Neural cell (in vitro differentiated cells): Measurements from ENCODE around the gene FUBP3.

Experiments
- EP300 ChIP-seq: fragments of 450-650 bp; conservative IDR thresholded peaks from 2 replicates; pipeline ENCODE4 v1.6.1; 2014; ENCODE audit warnings: antibody characterized with exemption, mild to moderate bottlenecking, moderate library complexity; ENCODE audit not compliant: poor library complexity, severe bottlenecking
- EZH2 ChIP-seq: fragments of 200-600, 300-800 bp; shearing (Covaris generic), sonication (generic); IDR thresholded peaks from 2 replicates; pipeline ENCODE4 v1.6.1; 2014; ENCODE audit warnings: antibody characterized with exemption, low read length, borderline replicate concordance, mild to moderate bottlenecking; ENCODE audit not compliant: insufficient read depth, poor library complexity, severe bottlenecking
- MXI1 ChIP-seq: fragments of 450-650 bp; conservative IDR thresholded peaks from 2 replicates; pipeline ENCODE4 v1.6.1; 2014; ENCODE audit warnings: antibody characterized with exemption, mild to moderate bottlenecking; ENCODE audit not compliant: poor library complexity, severe bottlenecking
- POLR2AphosphoS5 ChIP-seq: IDR thresholded peaks from 2 replicates; pipeline ENCODE4 v1.6.1; 2012
- RAD21 ChIP-seq: fragments of 450-650 bp; conservative IDR thresholded peaks from 2 replicates; pipeline ENCODE4 v1.6.1; 2014; ENCODE audit warnings: antibody characterized with exemption, mild to moderate bottlenecking, moderate library complexity
- SMC3 ChIP-seq: fragments of 450-650 bp; conservative IDR thresholded peaks from 2 replicates; pipeline ENCODE4 v1.6.1; 2014; ENCODE audit warnings: antibody characterized with exemption, mild to moderate bottlenecking, moderate library complexity; ENCODE audit not compliant: poor library complexity
- TAF1 ChIP-seq: IDR thresholded peaks from 2 replicates; pipeline ENCODE4 v1.6.1; 2012; ENCODE audit warnings: low read depth
- TF ChIP-seq, protein P1 (sequence below): fragments of 450-650 bp; IDR thresholded peaks from 2 replicates; pipeline ENCODE4 v1.5.1; 2014; ENCODE audit warnings: antibody characterized with exemption, mild to moderate bottlenecking, moderate library complexity; ENCODE audit not compliant: poor library complexity, severe bottlenecking
- TF ChIP-seq, protein P2 (sequence below): IDR thresholded peaks from 2 replicates; pipeline ENCODE4 v1.6.1; 2012; ENCODE audit warnings: borderline replicate concordance

DNA sequence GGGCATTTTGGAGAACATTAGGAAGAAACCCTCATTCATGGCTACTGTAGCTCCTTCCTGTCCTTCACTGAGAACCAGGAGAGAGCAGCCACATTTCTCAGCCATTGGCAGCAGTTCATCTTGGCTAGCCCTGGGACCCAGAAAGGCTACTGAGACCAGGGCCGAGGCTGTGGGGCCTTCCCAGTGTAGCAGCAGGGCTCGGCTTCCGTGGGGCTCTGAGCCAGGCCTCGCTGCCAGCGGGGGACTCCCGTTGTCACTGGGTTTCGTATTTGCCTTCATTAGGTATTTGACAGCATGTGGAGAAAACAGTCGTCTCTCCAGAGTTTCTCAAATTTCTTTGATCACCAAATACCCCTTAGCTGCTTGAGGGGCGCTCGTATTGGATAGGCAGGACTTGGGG is 47.7 kb downstream of the FUBP3 start:
- TF ChIP-seq, protein P1, sequence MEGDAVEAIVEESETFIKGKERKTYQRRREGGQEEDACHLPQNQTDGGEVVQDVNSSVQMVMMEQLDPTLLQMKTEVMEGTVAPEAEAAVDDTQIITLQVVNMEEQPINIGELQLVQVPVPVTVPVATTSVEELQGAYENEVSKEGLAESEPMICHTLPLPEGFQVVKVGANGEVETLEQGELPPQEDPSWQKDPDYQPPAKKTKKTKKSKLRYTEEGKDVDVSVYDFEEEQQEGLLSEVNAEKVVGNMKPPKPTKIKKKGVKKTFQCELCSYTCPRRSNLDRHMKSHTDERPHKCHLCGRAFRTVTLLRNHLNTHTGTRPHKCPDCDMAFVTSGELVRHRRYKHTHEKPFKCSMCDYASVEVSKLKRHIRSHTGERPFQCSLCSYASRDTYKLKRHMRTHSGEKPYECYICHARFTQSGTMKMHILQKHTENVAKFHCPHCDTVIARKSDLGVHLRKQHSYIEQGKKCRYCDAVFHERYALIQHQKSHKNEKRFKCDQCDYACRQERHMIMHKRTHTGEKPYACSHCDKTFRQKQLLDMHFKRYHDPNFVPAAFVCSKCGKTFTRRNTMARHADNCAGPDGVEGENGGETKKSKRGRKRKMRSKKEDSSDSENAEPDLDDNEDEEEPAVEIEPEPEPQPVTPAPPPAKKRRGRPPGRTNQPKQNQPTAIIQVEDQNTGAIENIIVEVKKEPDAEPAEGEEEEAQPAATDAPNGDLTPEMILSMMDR = no peak
- TF ChIP-seq, protein P2, sequence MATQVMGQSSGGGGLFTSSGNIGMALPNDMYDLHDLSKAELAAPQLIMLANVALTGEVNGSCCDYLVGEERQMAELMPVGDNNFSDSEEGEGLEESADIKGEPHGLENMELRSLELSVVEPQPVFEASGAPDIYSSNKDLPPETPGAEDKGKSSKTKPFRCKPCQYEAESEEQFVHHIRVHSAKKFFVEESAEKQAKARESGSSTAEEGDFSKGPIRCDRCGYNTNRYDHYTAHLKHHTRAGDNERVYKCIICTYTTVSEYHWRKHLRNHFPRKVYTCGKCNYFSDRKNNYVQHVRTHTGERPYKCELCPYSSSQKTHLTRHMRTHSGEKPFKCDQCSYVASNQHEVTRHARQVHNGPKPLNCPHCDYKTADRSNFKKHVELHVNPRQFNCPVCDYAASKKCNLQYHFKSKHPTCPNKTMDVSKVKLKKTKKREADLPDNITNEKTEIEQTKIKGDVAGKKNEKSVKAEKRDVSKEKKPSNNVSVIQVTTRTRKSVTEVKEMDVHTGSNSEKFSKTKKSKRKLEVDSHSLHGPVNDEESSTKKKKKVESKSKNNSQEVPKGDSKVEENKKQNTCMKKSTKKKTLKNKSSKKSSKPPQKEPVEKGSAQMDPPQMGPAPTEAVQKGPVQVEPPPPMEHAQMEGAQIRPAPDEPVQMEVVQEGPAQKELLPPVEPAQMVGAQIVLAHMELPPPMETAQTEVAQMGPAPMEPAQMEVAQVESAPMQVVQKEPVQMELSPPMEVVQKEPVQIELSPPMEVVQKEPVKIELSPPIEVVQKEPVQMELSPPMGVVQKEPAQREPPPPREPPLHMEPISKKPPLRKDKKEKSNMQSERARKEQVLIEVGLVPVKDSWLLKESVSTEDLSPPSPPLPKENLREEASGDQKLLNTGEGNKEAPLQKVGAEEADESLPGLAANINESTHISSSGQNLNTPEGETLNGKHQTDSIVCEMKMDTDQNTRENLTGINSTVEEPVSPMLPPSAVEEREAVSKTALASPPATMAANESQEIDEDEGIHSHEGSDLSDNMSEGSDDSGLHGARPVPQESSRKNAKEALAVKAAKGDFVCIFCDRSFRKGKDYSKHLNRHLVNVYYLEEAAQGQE = no peak
- TF ChIP-seq EP300 (no peak), EZH2 (no peak), TAF1 (no peak), RAD21 (no peak), SMC3 (no peak), POLR2AphosphoS5 (no peak), MXI1 (no peak)
